NCI-H524 (cell line): ENCODE data around the gene SCG3.
A peak's percentile ranks its signal among the peaks of the same experiment; 100 is the strongest.
"Not testable (repeated sequence)": the region's sequence is repeated elsewhere in the genome, so short reads cannot be mapped to it uniquely, and the experiment has no call there.

Experiments used
- DNase-seq, 2 experiments: peaks; one replicate each; lab custom pipeline; 2025; lab: John Stamatoyannopoulos, UW

The SCG3 gene

GRCh38 chr15:51681303-51681963 is at the start of gene SCG3:
SCG3 (plus strand) TSS chr15:51681503; CDS start chr15:51681756, 253 bp downstream.
- peak; percentile 90 to 95 for DNase-seq

DNA sequence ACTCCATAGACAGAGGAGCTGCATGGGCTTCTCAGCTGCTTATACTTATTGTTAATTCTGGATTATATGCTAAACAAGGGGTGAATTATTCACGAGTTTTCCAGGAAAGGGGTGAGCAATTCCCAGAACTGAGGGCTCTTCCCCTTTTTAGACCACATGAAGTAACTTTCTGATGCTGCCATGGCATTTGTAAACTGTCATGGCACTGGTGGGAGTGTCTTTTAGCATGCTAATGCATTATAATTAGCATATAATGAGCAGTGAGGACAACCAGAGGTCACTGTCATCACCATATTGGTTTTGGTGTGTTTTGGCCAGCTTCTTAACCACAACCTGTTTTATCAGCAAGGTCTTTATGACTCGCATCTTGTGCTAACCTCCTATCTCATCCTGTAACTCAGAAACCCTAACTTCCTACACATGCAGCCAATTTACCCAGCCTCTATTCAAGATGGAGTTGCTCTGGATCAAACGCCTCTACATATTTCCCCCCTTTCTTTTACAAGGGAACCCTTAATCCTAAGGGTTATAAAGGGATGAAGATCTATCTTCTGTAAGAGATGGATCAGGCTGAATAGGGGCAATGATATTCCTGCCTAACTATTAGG is 46.6 kb upstream of the SCG3 start:
- DNase-seq, result no peak

DNA sequence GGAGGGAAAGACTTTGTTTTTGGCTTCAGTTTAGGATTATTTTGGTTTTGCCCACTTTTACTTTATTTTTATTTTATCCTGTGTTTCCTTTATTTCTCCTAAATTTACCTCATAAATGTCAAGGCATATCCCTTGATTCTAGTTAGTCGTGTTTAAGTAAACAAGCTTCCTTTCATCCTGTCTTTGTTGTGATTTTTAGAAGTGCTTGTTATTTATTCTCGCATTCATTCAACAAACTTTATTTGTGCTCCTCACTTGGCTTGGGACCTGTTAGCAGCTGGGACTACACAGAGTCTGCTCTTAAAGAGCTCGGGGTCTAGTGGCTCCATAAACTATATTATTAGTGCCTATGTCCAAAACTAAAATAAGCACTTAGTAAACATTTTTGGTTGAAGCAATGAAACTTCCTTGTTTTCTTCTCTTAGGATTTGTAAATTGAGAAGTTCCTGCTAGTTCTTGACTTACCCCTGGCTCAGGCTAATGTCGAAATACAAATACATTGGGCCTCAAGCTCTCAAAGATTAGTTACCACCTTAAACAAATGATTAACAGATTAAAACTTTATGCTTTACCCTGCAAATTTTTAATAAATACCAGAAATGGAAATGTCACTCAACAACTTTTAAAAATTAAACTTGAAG is 39.7 kb upstream of the SCG3 start:
- DNase-seq, result no peak

- DNase-seq, result no peak
Observed at GRCh38 chr15:51642696-51643095, 38.6 kb upstream of the SCG3 start.

GRCh38 chr15:51647128-51647562 is 34.2 kb upstream of the SCG3 start:
- peak; percentile 98 to 99 for DNase-seq

- DNase-seq, result not testable (repeated sequence)
Observed at GRCh38 chr15:51648101-51648500, 33.2 kb upstream of the SCG3 start.

DNA sequence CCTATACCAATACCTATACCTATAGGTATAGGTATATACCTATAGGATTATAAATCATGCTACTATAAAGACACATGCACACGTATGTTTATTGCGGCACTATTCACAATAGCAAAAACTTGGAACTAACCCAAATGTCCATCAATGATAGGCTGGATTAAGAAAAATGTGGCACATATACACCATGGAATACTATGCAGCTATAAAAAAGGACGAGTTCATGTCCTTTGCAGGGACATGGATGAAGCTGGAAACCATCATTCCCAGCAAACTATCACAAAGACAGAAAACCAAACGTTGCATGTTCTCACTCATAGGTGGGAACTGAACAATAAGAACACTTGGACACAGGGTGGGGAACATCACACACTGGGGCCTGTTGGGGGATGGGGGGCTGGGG is 32.7 kb upstream of the SCG3 start:
- not testable (repeated sequence) for DNase-seq

GRCh38 chr15:51649659-51650521 is 31.4 kb upstream of the SCG3 start:
- DNase-seq, result peak; percentile 76 to 92

GRCh38 chr15:51652084-51652668 is 29.1 kb upstream of the SCG3 start:
- no peak for DNase-seq

DNA sequence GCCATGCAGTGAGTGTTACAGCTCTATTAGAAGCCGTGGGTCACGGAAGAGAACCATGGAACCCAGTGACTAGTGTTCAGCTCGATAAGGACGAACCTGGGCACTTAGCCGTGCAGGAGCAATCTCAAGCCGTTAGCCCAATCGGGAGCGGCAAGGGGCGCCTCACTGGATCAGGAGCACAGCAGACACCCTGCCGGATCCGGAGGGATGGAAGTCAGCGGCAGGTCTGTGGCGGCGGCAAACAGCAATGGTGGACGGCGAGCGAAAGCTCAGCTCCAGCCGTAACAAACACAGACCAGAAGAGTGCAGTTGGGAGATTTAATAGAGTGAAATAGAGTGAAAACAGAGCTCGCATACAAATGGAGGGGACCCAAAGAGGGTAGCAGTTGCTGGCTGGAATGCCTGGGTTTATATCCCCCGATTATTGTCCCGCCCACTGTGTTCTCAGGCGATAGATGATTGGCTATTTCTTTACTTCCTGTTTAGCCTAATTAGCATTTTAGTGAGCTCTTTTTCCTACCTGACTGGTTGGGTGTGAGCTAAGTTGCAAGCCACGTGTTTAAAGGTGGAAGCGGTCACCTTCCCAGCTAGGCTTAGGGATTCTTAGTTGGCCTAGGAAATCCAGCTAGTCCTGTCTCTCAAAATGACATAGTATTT is 25.8 kb upstream of the SCG3 start:
- not testable (repeated sequence) for DNase-seq

GRCh38 chr15:51658664-51659063 is 22.6 kb upstream of the SCG3 start:
- DNase-seq, result no peak

GRCh38 chr15:51661072-51661471 is 20.2 kb upstream of the SCG3 start:
- no peak for DNase-seq

- peak in 1 of 2 experiments; percentile 41 for DNase-seq
Observed at GRCh38 chr15:51667478-51667877, 13.8 kb upstream of the SCG3 start.

DNA sequence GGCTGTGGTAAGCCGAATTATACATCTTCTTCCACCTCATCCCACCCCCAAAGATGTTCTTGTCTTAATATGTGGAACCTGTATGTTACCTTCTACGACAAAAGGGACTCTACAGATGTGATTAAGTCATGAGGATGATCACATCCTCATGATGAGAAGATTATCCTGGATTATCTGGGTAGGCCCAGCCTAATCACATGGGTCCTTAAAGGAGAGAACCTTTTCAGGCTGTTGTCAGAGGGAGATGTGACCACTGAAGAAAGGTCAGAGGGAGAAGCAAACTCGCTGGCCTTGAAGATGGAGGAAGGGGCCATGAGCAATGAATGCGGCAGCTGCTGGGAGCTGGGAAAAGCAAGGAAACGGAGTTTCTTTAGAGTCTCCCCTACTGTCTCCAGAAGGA is 12.9 kb upstream of the SCG3 start:
- peak; percentile 21 to 76 for DNase-seq

DNA sequence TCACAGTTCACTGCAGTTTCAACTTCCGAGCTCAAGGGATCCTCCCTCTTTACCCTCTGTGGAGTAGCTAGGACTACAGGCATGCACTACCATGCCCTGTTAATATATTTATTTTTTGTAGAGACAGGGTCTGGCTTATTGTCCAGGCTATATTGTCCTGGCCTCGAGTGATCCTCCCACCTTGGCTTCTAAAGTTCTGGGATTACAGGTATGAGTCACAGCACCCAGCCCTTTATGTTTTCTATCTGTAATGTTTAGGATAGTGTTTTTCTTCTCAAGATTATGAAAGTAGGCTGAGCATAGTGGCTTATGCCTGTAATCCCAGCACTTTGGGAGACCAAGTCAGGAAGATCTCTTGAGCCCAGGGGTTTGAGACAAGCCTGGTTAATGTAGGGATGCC is 11.9 kb upstream of the SCG3 start:
- DNase-seq, result no peak

GRCh38 chr15:51672155-51672687 is 9.1 kb upstream of the SCG3 start:
- DNase-seq, result peak; percentile 60 to 81

- no peak for DNase-seq
Observed at GRCh38 chr15:51672913-51673857, 8.1 kb upstream of the SCG3 start.

- no peak for DNase-seq
Observed at GRCh38 chr15:51675234-51675633, 6.1 kb upstream of the SCG3 start.

GRCh38 chr15:51677021-51677420 is 4.3 kb upstream of the SCG3 start:
- DNase-seq, result no peak

- DNase-seq, result no peak
Observed at GRCh38 chr15:51677452-51677851, 3.9 kb upstream of the SCG3 start.
